OCI-LY1 (cell line): ENCODE measurements around the gene TRIM66.

Source experiments
- EZH2 ChIP-seq: fragments of 200-600 bp; sonication (generic), shearing (Covaris generic); IDR thresholded peaks from 2 replicates; pipeline ENCODE4 v1.8.0; 2017; ENCODE audit warnings: borderline replicate concordance, mixed run types, mild to moderate bottlenecking, antibody characterized with exemption, low read length, moderate library complexity, mixed read lengths
- TF ChIP-seq, protein P1 (sequence below): fragments of 200-600 bp; sonication (generic), shearing (Covaris generic); IDR thresholded peaks from 2 replicates; pipeline ENCODE4 v1.5.1; 2017; ENCODE audit warnings: mild to moderate bottlenecking, antibody characterized with exemption, low read length, moderate library complexity, mixed read lengths

DNA sequence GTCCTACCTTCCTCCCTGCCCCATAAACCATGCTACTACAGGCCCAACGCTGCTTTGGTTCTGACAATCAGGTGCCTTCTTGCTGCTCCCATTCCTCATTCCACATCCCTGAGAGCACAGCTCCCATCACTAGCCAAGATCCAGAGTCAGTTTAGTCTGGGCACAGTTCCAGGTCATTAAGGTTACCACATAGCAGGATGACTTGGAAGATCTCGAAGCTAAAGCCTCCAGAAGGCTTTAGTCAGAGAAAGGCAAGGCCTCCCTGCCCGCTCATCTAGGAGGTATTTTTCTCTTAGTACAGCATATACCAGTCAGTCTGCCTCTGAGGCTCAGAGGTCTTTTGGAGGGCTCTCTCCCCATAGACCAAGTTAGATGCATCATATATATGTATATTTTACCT, 30.3 kb downstream of the TRIM66 start:
- TF ChIP-seq, protein P1, sequence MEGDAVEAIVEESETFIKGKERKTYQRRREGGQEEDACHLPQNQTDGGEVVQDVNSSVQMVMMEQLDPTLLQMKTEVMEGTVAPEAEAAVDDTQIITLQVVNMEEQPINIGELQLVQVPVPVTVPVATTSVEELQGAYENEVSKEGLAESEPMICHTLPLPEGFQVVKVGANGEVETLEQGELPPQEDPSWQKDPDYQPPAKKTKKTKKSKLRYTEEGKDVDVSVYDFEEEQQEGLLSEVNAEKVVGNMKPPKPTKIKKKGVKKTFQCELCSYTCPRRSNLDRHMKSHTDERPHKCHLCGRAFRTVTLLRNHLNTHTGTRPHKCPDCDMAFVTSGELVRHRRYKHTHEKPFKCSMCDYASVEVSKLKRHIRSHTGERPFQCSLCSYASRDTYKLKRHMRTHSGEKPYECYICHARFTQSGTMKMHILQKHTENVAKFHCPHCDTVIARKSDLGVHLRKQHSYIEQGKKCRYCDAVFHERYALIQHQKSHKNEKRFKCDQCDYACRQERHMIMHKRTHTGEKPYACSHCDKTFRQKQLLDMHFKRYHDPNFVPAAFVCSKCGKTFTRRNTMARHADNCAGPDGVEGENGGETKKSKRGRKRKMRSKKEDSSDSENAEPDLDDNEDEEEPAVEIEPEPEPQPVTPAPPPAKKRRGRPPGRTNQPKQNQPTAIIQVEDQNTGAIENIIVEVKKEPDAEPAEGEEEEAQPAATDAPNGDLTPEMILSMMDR, result no peak
- no peak for TF ChIP-seq EZH2
